ENCODE measurements around the gene MAK. TPM values are rescaled to one million over a fixed set of nuclear protein-coding genes. Genes with fewer than 3 reads are reported as not detected.
"Not testable (repeated sequence)": the region's sequence is repeated elsewhere in the genome, so short reads cannot be mapped to it uniquely, and the experiment has no call there.

The MAK gene
- total RNA-seq, 1 experiment from 2014 or later, result 0.20 TPM

- no peak overlapping the region for H3K27ac Mint-ChIP-seq
- Histone ChIP-seq H3K56ac (ENCODE audit: insufficient read length, low read depth, low read length) (no peak overlapping the region), H3K9me3 (ENCODE audit: control insufficient read depth, low read depth, low read length) (no peaks in the 10 kb centered on the region), H3K27ac (ENCODE audit: insufficient read length, low read depth, low read length) (no peak overlapping the region), H2AFZ (ENCODE audit: low read length) (no peak overlapping the region), H3K4me1 (ENCODE audit: insufficient read depth, low read length) (no peaks in the 10 kb centered on the region), H4K20me1 (ENCODE audit: control insufficient read depth, insufficient read depth, insufficient read length) (no peaks in the 10 kb centered on the region), H3K27me3 (ENCODE audit: insufficient read depth, low read length) (no peaks in the 10 kb centered on the region), H3K4ac (ENCODE audit: low read depth, low read length) (no peak overlapping the region), H3K9ac (ENCODE audit: extremely low read depth, insufficient read length, low read length) (no peak overlapping the region), H4K91ac (ENCODE audit: insufficient read length, low read depth, low read length) (no peak overlapping the region), H2BK12ac (ENCODE audit: insufficient read length, low read depth, low read length) (no peak overlapping the region), H3K14ac (ENCODE audit: insufficient read depth, low read length) (no peak overlapping the region), H3K23ac (ENCODE audit: insufficient read length, low read depth, low read length) (no peak overlapping the region), H4K5ac (ENCODE audit: insufficient read length, low read depth, low read length) (no peak overlapping the region), H4K8ac (replicated peaks; ENCODE audit: insufficient read length, low read depth, low read length) (no peak overlapping the region), H2BK20ac (ENCODE audit: low read depth, low read length, poor library complexity, severe bottlenecking) (no peak overlapping the region), H3K79me2 (ENCODE audit: insufficient read depth, low read length) (no peaks in the 10 kb centered on the region), H3K18ac (ENCODE audit: insufficient read length, low read depth, low read length) (no peak overlapping the region), H2BK120ac (ENCODE audit: low read depth, low read length, poor library complexity, severe bottlenecking) (no peak overlapping the region), H2AK5ac (ENCODE audit: insufficient read length, low read length) (no peak overlapping the region), H3K23me2 (ENCODE audit: insufficient read length, low read depth, low read length, poor library complexity, severe bottlenecking) (no peaks in the 10 kb centered on the region), H3K4me2 (ENCODE audit: insufficient read depth, insufficient read length, low read length) (no peak overlapping the region), H3T11ph (ENCODE audit: low read length) (no peak overlapping the region), H3K79me1 (ENCODE audit: insufficient read depth, low read depth, low read length, poor library complexity, severe bottlenecking) (no peaks in the 10 kb centered on the region), H2BK5ac (ENCODE audit: insufficient read length, low read length) (no peak overlapping the region), H2BK15ac (ENCODE audit: low read depth, low read length) (no peak overlapping the region)
- no peaks in the 10 kb centered on the region for H3K36me3 Mint-ChIP-seq (ENCODE audit: insufficient read depth in 1 of 3, low read depth in 3 of 3)
- H3K27me3 Mint-ChIP-seq (ENCODE audit: low read depth), result no peaks in the 10 kb centered on the region; the same call in 1 of the 2 replicates
- no peak overlapping the region for H3K4me3 Mint-ChIP-seq
- no peak for DNase-seq
- no peak for TF ChIP-seq CTCF (conservative IDR thresholded peaks at IDR 0.05)
- no CpG with 5 or more reads among the region's 3 CpGs for WGBS (ENCODE audit: extremely low coverage, insufficient read length, low lambda C conversion rate)
- no peaks in the 10 kb centered on the region for H3K9me3 Mint-ChIP-seq
- H3K4me1 Mint-ChIP-seq, result no peaks in the 10 kb centered on the region
Observed at GRCh38 chr6:10867952-10868351, 29.6 kb upstream of the MAK start.

GRCh38 chr6:10866709-10867108 is 28.4 kb upstream of the MAK start:
- not testable (repeated sequence) for H3K23me2 ChIP-seq (ENCODE audit: insufficient read length, low read depth, low read length, poor library complexity, severe bottlenecking); H4K91ac ChIP-seq (ENCODE audit: insufficient read length, low read depth, low read length); H3K18ac ChIP-seq (ENCODE audit: insufficient read length, low read depth, low read length); H2AK5ac ChIP-seq (ENCODE audit: insufficient read length, low read length); H2BK20ac ChIP-seq (ENCODE audit: low read depth, low read length, poor library complexity, severe bottlenecking); H3K9me3 Mint-ChIP-seq; H4K20me1 ChIP-seq (ENCODE audit: control insufficient read depth, insufficient read depth, insufficient read length); H4K5ac ChIP-seq (ENCODE audit: insufficient read length, low read depth, low read length); H3K9me3 ChIP-seq (ENCODE audit: control insufficient read depth, low read depth, low read length); H3K4me1 Mint-ChIP-seq; H2BK15ac ChIP-seq (ENCODE audit: low read depth, low read length); H3K56ac ChIP-seq (ENCODE audit: insufficient read length, low read depth, low read length); H3K9ac ChIP-seq (ENCODE audit: extremely low read depth, insufficient read length, low read length); H3K23ac ChIP-seq (ENCODE audit: insufficient read length, low read depth, low read length); H3K27me3 Mint-ChIP-seq (ENCODE audit: low read depth); H3K4me1 ChIP-seq (ENCODE audit: insufficient read depth, low read length); H3K27me3 ChIP-seq (ENCODE audit: insufficient read depth, low read length); H2BK12ac ChIP-seq (ENCODE audit: insufficient read length, low read depth, low read length); DNase-seq; H3K27ac ChIP-seq (ENCODE audit: insufficient read length, low read depth, low read length); H2AFZ ChIP-seq (ENCODE audit: low read length); H3K4me3 Mint-ChIP-seq; H2BK120ac ChIP-seq (ENCODE audit: low read depth, low read length, poor library complexity, severe bottlenecking); H3K36me3 Mint-ChIP-seq (ENCODE audit: insufficient read depth in 1 of 3, low read depth in 3 of 3); H3T11ph ChIP-seq (ENCODE audit: low read length); H3K4ac ChIP-seq (ENCODE audit: low read depth, low read length); H3K4me2 ChIP-seq (ENCODE audit: insufficient read depth, insufficient read length, low read length); H3K79me2 ChIP-seq (ENCODE audit: insufficient read depth, low read length); H3K79me1 ChIP-seq (ENCODE audit: insufficient read depth, low read depth, low read length, poor library complexity, severe bottlenecking); H4K8ac ChIP-seq (replicated peaks; ENCODE audit: insufficient read length, low read depth, low read length); H3K27ac Mint-ChIP-seq; H2BK5ac ChIP-seq (ENCODE audit: insufficient read length, low read length); H3K14ac ChIP-seq (ENCODE audit: insufficient read depth, low read length)
- WGBS (ENCODE audit: extremely low coverage, insufficient read length, low lambda C conversion rate), result no CpG with 5 or more reads among the region's 3 CpGs
